Hematopoietic multipotent progenitor cell treated with erythropoietin and hydrocortisone succinate and interleukin-3 and kit ligand, for 4 days (in vitro differentiated cells): ENCODE measurements around the gene AFG1L.
"Not testable (repeated sequence)": the region's sequence is repeated elsewhere in the genome, so short reads cannot be mapped to it uniquely, and the experiment has no call there.

ENCODE experiments used
- DNase-seq: peaks from one replicate; pipeline ENCODE4 v3.0.0-alpha.2; 2015

AFG1L gene

GRCh38 chr6:108531332-108531731 lies 236.5 kb downstream of the AFG1L start:
- DNase-seq = no peak

DNA sequence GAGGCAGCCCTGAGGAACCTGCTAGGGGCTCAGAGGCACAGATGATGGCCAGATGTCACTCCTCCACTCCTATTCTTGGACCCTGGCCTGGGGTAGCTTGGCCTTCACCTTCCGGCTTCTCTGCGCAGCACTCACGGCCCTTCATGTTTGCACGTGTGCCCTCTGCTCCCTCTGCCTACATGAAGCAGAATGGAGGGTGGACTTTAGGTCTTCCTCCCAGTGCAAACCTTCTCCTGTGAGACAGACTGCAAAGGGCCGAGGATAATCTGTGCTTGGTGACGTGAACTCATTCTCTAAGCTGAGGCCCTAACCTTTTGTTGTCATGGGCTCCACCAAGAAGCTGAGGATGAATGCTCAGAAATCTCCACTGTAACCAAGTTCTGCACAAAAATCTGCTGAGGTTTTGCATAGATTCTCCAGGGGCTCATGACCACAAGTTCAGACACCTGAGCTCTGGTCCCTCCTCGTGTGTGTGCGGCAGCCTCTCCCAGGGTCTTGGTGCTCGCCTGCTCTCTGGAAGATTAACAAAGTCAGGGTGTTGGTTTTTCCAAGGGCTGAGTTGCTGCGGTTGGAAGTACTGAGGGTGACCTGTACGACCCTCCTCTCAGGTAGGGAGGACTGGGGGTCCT lies 240.4 kb downstream of the AFG1L start:
- DNase-seq = no peak

GRCh38 chr6:108535920-108536535 lies 241.2 kb downstream of the AFG1L start:
- DNase-seq = not testable (repeated sequence)

DNA sequence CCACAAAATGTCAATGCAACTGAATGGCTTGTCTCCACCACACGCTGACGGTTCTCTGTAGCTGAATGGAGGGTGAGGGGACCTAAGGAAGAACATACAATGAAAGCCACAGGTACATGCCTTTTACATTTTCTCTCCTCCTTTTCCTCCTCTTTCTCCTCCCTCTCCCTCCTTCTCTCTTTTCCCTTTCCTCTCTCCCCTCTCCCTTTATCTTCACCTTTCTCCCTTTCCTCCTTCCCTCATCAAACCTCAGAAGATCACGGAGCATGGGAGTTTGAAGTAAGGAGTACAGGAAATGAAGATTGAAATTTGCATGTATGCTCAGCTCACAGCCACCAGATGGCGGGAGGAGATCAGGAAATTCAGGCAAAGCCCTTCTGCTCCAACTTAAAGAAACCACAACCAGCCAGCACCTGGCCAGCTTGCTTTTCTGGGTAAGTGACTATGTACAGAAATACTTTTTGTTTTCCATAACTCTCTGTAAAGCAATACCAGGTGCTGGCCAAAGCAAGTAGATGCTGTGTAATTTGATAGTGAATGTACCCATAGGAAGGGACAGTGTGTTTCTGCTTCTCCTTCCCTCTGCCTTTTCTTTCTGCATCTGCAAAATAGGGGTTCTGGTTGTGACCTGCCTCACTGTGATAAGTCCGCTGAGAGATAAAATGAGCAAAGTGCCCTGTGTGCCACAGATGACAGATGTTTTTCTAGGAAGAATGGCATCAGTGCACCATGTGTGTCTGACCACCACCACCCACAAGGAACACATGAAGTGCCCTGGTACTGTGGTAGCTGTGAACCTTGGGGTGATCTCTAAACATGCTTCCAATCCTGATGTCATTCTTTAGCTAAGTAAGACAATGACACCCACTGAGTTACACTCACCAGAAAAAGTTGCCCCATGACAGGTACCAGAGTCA lies 247.2 kb downstream of the AFG1L start:
- DNase-seq = peak; percentile 91

GRCh38 chr6:108543175-108543940 lies 248.5 kb downstream of the AFG1L start:
- no peak for DNase-seq

DNA sequence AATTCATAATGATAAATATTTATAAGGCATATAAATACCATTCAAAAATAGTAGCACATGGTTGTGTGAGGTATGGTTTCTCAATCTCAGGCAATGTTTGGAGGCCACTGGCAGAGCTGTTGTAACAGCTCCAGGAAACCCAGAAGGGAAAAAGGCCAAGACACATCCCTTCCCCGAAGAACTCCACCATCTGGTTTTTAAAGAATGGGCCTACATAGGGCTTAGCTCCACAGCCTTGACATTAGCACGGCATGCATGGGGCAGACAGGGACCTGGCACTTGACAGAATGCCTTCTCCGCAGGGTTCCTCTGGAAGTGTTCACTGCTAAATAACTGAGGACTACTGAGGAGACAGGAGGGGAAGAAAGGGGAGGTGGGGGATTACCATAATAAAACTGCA lies 249.8 kb downstream of the AFG1L start:
- no peak for DNase-seq

- no peak for DNase-seq
Observed at GRCh38 chr6:108546079-108547049, 251.5 kb downstream of the AFG1L start.

DNA sequence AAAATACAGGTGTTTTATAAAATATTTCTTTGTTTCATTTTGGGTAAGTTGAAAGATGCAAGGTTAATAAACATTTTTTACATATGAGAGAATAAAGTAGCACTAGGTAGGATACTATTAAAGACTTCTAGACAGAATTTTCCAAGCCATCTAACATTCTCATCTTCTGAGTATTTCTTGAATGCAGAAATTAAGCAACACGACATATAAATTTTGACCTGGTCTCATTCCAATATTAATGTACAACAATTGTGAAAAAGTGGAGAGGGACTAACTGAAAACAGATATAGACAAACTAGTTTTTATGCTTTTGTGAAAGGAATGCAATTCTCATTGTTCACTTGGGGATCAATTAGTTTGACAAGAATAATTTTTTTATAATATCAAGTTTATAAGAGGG lies 254.4 kb downstream of the AFG1L start:
- no peak for DNase-seq

DNA sequence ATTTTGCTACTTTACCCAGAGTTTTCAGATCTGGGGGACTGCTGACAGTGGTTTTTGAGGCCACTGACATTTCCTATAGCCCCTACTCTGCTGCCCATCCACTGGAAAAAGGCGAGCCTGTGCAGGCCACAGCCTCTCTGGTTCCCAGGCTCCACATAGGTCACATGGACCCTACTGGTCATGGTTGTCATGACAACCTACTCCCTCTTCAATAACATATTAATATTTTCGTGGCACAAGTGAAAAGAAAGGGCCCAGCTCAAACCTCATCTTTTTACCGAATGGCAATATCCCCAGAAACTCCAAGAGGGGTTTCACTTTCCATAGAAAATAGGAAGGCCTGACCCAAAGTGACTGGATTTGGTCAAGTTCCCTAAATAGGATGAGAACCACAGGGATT lies 254.9 kb downstream of the AFG1L start:
- no peak for DNase-seq

- DNase-seq = no peak
Observed at GRCh38 chr6:108550256-108550655, 255.4 kb downstream of the AFG1L start.

DNA sequence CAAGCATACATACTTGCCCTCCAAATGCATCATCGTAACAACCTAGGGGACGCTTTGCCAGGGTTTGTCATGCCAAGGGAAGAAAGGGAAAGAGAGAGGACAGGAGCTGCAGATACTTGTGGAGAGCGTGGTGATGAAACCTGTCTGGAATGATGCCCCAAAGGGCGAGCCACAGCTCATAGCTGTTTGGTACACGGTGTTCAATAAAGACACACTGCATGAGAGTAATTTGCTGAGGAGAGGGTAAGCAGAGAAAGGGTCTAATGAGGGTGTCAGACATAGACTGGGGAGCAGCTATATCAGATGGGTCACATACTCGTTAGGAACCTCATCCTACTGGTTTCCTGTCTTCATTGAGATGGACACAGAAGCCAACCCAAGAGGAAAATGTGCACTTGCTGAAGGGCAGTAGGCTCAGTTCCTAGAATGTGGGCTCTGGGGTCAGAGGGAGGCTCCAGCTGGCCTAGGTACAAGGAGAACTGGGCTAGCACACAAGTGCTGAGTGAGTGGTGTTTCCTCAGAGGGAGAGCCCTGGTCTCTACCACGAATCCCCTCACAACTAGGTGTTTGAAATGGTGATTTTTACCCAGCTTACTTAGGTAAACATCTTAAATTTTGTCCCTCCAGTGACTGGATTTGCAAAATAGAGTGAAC lies 260.7 kb downstream of the AFG1L start:
- no peak for DNase-seq

DNA sequence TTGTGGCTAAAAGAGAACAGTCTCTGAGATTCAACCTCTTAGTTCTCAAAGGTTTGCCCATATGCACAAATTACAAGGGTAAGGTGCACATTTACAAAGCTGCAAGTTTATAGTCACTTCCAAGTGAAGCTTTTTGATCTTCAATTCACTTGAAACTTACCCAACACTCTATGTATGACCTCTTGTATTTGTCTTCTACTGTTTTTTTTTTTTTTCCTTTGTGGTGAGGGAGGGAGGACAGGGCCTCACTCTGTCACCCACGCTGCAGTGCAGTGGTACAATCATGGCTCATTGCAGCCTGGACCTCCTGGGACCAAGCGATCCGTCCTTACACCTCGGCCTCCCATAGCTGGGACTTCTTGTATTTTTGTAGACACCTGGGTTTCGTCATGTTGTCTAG lies 261.4 kb downstream of the AFG1L start:
- DNase-seq = no peak

DNA sequence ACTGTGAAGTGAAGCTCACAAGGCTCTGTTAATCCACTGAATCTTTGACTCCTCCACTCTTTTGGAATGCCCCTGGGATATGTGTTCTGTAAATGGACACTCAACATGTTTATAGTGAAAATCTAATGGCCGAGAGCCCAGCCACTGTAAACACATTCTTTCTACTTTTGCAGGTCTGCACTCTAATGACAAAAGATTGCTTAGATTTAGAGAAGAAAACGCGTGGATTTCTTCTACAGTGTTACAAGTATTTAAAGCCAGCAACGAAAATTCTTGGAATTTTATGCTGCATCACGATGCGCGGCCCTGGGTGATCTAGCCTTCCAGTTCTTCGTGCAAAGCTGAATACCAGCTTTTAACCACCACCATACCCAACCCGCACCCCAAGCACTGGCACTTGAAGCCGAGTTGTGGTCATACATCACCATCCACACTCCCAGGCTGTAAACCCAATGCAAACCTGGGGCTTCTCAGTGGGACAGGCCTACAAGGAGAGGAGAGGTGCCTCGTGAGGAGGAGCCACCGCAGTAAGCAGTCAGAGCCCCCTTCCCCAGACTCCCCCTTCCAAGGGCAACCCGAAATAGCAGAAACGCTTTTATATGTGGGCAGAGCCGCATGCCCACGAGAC lies 262.1 kb downstream of the AFG1L start:
- no peak for DNase-seq

DNA sequence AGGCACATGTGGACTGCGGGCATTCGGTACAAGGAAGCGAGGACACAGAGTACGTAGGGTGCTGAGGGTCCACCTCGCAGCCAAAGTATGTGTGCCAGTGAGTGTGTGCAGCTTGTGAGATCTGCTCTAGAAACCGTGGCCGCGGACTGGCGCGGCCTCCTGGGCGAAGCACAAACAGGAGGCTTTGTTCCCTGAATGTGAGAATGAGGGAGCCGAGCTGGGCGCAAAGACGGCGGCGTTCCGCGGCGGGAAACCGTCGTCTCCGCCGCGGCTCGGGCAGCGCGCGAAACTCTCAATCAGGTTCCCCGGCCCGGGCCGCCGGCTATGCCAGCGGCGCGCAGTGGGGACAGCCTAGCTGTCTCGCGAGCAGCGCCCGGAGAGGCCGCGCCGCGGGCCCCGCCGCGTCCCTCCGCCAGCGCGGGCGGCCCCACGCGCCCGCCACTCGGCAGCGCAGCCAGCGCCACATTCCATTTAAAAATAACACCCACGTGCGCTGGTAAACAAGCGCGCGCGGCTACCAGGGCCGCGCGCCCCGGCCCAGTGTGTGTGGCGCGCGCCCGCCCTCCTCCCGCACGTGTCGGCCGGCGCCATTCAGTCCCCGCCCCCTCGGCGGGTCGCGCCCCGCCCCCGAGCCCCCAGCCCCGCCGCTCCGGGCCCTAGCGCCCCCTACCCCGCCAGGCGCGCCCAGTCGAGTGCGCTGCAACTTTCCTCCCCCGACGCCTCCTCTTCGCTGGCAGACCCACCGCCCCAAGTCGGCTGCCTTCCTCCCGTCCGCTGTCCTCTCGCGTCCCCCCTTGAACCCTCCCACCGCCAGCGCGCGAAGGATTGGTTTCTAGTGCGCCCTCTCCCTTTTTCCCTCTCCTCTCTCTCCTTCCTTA lies 262.9 kb downstream of the AFG1L start:
- DNase-seq = peak; percentile 89

DNA sequence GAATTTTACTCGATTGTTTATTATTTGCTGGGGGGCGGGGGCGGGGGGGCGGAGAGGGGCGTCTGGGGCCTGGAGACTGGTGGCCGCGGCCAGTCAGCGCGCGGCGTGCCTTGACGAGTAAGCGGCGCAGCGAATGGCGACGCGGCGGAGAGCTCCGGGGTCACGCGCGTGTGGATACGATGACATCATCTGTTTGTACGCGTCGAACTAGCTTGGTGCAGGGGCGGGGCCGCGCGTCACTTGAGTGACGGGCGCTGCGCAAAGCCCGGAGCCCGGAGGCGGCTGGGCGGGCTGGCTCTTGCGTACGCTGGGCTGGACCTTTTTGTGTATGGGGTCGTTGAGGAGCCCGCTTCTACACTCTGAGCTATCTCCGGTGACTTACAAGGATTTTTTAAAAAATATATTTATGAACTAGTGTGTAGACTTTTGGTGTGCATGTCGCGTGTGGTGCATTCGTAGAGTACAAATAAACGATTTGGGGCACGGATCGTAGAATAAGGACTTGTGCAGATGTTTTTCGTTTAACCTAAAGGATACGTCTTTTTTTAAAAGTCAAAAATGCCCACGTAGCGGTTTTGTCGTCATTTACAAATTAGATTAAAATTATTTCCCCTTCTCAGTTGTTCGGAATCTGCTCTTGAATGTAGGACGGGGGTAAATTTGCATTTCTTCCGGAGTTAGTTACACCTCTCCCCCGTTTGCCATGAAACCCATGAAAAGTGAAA lies 263.7 kb downstream of the AFG1L start:
- peak; percentile 100 for DNase-seq

DNA sequence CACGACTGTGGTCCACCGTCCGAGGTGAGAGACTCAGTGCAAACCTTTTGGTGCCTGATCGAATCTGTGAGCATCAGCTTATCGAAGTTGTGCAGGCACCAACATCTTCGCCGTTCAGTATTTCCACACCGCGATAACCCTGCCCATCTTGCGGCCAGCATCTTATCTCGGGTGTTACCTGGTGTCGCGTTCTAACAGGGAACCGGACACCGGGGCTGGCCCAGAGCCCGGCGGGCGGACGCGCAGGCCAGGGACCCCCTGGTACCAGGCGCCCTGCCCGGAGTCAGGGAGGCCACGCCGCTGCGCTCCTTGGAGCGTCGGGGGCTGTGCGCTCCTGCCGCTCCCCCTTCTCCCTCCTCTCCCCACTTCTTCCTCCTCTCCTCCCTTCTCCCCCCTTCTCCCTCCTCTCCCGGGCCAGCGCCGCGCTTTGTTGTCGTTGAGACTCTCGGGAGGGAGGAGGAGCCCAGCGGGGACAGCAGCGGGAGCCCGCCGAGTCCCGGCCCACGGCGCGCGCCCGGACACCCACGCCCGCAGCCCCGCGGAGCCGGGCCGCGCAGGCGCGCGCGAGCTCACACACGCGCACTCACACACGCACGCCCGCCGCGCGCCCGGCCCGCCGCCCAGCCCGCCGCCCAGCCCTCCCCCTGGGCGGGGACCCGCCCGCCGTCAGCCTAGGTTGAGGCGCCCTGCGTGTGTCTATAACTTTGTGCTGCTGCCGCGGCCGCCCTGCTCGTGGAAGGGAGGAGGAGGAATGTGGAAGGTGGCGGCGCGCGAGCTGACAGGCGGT lies 264.4 kb downstream of the AFG1L start:
- DNase-seq = peak; percentile 93

DNA sequence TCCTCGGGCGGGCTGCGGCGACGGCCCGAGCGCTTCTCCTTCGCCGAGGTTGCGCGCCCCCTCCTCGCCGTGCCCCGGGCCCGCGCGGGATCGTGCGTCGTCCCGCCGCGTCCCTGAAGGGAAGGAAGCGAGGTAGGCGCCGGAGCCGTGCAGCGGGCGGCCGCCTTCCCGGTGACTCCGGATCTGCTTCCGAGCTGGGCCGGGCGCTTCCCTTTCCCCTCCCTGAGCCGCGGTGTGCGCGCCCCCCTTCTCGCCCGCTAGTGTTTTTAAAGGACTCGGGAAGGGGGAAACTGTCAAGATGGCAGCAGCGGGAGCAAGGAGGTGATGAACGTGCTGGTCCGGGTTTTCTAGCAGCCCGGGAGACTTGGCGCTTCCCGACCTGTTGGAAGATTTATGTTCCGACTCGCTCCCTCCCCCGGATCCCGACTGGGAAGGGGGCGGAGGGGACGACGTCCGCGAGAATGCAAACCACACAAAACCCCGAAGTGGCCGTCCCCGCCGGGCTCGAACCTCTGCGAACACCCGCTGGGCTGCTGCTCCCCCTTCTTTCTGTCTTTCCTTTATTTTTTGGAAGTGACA lies 265.1 kb downstream of the AFG1L start:
- DNase-seq = peak; percentile 65
